ENCODE data around the gene IMPA2.
"Not testable (repeated sequence)": the region's sequence is repeated elsewhere in the genome, so short reads cannot be mapped to it uniquely, and the experiment has no call there.

IMPA2 gene

DNA sequence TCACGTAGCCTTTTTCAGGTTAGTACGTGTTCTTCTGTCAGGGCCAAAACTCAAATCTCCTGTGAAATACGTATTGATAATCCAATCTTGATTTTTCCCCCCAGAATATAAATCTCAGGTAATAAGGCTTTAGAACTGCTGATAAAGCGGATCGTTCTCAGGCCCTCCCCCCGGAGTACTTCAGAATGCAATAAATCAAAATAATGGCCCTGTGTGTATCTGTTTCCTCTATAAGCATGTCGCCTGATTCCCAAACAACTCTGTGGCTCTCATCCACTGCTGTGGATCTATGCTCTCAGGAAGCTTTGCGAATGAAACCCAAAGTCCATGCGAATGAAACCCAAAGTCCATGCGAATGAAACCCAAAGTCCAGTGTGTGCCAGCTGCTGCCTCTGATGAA is 49.4 kb downstream of the IMPA2 start:
- FAIRE-seq, result no peak

DNA sequence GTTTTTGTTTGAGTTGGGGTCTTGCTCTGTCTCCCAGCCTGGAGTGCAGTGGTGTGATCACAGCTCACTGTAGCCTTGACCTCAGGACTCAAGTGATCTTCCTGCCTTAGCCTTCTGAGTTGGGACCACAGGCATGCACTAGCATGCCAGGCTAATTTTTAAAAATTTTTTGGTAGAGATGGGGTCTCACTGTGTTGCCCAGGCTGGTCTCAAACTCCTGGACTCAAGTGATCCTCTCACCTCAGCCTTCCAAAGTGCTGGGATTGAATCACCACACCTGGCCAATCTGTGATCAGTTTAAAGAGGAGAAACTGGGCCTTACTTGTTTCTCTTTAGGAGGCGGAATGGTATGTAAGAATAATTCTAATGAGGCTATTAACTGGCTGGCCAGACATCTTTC is 49.9 kb downstream of the IMPA2 start:
- FAIRE-seq, result no peak

DNA sequence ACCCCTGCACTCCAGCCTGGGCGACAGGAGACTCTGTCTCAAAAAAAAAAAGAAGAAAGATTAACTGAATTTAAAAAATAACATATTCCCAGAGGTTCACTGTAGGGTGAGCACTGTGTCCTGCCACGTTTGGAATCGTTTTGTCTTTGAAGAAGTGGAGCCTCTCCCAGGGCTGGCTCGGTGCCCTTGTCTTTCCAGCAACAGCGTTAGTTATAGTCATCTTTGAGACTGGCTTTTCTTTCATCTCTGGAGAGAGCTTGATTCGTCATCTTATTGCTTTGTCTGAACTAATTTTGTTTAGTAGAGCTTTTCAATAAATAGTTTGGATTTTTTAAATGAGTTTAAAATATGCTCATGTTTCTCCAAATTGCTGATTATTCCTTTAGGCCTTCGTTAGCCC is 50.5 kb downstream of the IMPA2 start:
- no peak for FAIRE-seq

DNA sequence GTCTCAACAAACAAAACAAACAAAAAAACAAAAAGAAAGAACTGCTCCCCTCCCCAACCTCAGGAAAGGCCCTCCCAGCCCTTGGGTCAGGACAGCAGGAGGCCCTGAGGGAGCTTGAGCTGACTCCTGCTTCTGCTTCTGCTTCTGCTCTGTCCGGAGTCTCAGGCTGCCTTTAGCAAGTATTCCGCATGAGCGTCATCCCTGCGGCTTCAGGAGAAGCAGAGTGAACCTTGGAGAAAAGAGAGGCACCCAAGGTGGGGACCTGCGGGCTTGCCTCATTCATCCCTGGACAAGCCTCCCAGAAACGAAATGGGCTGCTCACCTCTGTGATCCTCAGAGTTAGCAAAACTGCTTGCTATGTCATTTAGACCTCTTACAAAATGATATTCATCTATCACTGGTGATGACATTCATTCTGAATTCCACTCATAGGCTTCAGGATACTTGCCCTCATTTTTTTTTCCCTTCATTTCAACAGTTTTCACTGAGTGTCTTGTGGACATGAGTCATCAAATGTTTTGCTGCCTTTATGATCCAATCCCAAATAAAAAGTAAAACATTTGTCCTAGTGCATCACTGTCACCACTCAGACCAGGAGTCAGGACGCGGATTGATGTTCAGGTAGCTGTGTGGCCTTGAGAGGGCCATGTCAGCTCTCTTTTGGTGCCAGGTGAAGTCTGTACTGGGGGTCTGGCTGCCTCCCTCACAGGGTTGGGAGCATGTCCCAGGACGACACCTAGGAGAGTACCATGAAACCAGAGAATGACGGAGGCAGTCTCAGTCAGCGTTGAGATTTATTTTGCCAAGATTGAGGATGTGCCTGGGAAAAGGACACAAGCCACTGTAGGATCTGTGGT is 51.7 kb downstream of the IMPA2 start:
- FAIRE-seq, result no peak

DNA sequence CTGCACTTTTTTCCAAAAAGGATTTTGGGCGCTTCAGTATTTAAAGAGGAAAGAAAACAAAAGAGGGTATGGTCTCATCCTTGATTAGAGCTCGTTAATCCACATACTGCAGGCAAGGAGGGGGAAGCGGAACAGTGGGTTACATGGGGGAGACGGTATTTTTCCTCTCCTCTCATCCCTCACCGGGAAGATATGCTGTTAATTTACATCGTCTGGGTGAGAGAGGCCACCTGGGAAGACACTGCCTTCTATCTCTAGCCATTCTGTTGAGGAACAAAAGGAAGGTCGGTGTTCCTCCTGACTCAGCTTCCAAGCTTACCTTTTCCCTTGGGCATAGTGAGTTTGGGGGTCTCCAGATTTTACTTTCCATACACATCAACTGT is 52.3 kb downstream of the IMPA2 start:
- FAIRE-seq, result no peak

DNA sequence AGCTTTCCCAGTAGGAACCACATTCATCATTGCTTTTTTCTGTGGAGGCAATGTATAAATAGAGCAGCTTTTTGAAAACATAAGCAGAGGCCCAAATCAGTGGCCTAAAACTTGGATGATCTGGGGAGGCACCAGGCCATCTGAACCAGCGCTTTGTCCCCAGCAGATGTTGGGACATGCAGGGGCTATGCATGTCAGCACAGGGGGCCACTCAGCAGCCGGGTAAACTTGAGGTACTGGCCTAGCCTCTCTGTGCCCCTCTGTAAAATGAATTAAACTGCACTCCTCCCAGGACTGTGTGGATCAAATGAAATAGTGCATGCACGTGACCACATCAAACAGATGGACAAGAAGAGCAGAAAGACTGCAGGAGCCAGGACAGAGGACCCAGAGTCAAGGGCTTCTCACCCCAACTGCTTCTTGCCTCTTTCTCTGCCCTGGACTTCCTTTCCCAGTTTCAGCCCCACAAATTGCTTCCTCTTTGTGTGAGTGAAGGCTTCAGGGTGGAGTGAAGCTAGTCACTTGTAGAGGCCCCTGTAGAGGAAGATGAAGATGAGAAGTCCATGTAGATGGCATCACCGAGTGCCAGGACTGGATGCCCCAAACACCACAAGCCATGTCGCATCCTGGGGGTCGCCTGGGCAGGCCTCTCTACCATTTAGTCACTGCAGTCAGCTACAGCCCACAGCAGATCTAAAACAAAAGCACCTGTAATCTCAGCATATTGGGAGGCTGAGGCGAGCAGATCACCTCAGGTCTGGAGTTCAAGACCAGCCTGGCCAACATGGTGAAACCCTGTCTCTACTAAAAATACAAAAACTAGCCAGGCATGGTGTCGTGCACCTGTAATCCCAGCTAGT is 53.2 kb downstream of the IMPA2 start:
- no peak for FAIRE-seq

DNA sequence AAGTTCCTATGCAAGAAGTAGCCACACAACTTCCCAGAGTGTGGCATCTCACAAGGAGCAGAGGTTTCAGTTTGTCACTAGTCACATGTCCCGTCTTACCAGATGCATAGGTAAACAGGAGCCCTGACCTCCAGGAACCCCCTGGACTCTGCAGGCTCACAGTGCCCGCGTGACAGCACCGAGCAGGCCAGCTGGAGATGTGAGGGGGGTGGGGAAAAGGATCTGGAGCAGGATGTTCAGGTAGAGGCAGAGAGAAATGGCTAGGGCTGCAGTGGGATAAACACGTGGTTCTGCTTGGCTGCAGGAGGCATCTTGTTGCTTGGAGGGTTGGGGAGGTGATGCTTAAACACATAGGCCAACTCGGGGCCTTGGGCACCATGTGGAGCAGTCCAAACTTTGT is 54.2 kb downstream of the IMPA2 start:
- no peak for FAIRE-seq

DNA sequence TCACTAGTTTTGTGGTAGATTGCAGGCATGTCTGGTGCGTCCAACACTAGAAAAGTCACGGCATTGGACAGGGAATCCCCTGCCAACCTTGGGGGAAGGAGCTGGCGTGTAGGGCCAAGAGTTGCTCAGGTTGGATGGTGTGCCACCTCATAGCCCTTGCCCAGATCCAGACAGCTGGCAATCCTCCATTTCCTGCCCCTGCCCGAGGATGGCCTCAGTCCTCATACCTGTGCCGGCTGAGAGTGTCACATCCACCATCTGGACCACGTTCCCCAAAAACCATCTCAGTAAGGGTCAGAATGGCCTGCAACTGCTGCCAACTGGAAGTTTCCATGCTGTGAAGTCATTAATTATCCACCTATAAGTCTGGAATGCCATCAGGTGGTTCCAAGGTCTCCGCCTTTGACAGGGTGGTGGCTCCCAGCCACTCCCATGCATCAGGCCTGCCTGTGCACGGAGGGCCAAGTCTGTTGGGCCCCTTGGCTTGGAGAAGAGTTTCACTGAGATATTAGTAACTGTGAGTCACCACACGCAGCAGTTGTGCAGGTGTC is 55.0 kb downstream of the IMPA2 start:
- no peak for FAIRE-seq

DNA sequence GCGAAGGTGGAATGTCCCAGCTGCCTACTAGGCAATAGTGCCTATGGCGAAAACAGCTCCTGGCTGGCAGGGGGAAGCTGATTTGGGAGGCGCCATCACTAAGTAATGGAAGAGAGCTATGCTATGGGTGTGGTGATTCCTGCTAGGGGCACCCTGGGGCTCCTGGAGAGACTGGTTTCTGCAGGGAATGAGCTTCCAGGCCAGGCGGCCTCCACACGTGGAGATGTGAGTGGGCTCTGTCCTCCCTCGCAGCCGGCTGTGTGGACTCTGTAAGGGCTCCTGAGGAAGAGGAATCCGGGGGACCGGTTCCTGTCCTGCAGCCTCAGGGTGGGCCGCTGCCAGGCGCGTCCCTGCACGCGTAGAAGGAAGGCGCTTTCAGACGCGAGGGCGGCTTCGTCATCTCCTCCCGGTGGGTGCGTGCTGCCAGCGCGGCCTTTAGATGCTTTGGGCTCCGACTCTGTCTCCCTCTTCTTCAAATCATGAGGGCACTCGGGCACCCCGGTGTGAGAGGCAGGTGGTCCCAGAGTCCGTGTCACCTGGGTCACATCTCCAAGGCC is 56.9 kb downstream of the IMPA2 start:
- no peak for FAIRE-seq

DNA sequence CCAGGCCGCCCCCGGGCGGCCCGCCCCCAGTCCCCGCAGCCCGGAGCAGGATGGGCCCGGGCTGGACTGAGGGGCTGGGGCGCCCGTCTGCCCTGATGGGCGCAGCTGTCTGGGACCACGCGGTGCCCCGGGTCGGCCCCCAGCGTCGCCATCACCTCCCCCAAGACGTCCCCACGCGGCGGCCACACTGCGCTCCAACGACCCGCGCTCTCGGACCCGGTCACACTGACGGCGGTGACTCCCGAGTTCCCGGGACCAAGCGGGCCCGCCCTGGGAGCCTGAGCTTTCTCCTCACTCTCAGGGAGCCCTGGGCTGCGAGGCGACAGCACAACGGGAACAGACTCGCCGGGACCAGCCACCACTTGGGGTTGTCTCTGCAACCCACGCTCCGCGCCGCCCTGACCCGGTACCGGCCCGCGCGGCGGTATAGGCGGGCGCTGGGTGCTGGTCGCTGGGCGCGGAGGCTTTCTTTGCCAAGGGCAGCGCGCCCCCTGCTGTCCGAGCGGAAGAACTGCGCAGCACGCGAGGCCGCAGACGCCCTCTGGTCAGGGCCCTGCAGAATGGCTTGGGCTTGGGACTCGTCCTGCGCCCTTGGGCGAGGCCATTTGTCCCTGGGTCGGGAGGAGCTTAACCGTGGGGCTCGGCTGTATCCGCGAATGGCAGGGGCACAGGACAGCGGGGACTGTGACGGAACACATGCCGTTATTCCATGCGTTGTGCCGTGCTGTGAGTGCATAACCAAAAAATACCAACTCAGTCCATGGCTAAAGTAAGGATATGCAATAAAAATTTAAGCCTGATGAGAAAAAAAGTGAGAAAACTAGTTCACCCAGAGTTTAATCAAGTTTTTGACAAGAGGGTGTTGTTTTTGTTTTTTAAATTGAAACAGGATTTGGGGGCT is 57.6 kb downstream of the IMPA2 start:
- no peak for FAIRE-seq

DNA sequence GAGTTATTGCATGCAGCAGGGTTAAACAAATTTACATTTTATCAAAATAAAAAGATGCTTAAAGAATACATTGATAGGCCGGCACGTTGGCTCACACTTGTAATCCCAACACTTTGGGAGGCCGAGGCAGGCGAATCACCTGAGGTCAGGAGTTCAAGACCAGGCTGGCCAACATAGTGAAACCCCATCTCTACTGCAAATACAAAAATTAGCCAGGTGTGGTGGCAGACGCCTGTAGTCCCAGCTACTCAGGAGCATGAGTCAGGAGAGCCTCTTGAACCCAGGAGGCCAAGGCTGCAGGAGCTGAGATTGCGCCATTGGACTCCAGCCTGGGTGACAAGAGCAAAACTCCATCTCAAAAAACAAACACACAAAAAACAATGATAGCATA is 58.2 kb downstream of the IMPA2 start:
- not testable (repeated sequence) for FAIRE-seq

DNA sequence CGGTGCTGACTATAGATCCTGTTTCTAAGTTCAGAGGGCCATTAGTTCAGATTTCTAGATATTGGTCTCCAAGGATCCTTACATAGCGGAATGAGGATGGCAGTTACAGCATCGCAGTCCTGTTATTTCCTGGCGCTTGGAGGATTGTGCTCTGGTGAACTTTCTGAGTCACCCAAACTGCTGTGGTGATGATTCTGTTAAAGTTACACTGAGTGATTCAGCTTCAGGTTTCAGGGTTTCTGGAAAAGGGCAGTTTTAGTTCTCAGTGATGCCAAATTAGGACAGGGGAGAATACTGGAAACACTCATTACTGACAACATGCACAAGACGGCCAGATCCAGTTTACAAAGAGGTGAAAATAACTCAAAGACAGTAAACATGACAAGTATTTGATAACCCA is 60.3 kb downstream of the IMPA2 start:
- no peak for FAIRE-seq

DNA sequence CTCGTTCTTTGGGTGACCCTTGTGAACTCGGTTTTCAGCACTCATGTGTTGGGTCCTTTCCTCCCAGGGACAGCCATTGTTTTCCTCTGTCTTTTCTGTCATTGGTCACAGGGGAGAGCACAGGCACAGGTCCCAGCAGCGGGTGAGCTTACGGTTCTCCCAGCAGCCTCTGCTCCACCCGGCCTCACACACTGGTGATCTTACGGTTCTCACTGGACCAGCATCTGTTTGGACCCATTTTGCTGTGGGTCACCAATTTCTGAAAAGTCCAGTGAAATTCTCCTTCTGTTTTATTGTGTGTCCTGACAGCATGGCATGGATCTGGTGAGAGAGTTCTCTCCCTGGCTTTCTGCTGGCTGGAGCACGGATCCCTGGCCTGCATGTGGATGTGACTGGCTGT is 62.5 kb downstream of the IMPA2 start:
- no peak for FAIRE-seq

DNA sequence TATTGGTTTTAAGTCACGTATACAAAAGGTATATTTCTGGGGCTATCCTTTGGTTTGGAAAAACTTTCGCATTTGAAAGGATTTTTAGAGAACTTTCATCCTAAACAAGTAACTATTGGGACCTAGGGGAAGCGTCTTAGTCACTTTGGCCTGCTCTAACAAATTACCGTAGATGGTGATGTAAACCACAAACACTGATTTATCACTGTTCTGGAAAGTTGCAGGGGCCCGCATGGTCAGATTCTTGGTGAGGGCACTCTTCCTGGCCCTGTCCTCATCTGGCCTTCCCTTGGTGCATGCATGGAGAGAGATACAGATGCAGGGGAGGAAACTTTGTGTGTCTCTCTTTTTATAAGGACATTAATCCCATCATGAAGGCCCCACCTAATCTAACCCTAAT is 63.3 kb downstream of the IMPA2 start:
- FAIRE-seq, result no peak

DNA sequence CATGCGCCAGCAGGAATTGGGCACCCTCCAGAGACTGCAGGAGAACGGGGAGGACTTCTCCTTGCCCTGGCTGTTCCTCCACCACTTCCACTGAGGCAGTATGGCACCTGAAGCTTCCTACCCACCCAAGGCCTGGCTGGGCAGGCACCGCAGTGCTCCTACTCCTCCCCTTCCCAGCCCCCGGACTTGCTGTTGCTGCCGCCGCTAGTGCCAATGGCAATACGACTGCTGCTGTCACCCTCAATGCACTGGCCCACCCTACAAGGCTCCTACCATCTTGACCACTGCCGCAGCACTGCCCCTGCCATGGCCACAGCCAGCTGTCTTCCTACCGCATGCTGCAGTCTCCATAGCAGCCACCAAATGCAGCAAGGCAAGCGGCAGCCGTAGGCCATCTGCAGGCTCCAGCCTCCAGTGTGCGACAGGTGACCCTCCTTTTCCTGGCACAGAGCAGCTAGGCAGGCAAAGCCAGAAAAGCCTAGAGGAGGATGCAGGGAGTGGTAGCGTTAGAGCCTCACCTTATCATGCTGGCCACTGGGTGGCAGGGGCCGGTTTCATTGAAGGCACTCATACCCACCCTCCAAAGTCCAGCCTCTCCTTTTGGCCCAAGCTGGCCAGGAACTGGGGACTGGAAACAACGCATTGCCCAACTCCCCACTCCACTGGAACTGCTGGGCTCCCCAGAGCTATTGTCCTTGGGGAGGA is 64.9 kb downstream of the IMPA2 start:
- no peak for FAIRE-seq

DNA sequence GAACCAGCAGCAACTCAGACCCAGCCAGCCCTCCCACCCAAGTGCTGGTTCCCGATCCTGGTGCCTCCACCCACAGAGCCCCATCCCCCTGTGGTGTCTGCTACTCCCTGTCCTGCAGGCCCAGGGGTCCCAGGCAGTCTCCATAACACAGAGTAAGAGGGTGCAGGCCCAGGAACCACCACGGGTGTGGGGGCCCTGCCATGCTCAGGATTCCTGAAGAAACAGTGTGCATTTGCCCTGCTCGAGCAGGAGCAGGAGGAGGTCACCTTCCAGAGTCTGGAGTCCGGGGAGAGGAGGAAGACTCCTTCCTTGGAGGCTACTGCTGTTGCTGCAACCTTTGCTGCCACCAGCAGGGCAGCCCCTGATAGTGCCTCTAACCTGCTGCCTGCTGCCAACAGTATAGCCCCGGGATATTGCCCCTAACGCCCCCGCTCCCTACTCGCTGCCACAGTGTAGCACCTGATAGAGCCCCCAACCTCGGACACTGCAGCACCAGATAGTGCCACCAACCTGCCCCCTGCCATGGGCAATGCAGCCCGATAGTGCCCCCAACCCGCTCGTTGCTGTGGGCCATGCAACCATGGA is 65.5 kb downstream of the IMPA2 start:
- FAIRE-seq, result no peak

DNA sequence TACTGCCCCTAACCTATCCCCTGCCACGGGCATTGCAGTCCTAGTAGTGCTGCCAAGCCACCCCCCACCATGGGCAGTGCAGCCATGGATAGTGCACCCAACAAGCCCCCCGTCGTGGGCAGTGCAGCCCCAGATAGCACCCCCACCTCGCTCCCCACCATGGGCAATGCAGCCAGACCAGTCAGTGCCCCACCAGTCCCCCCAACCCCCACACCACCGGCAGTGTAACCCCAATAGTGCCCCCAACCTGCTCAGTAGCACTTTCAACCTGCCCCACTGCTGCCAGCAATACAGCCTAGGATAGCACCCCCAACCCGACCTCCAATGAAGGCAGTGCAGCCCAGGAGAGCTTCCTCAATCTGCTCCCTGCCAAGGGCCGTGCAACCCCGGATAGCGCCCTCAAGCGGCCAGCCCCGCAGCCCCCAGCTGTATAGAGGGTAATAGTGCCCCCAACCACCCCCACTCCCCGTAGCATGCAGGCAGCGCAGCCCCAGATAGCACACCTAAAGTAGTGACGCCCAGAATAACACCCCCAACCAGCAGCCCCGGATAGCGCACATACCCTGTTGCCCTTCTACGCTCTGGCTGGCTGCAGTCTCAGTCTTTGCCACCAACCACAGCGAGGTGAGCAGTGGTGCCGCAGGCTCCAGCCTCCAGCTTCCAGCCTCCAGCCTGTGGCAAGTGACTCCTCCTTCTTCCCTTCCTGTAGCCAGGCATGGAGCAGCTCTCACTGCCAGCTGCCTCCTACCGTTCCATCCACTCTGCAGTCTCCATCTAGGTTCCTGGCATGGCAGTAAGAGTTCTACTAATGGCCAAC is 66.9 kb downstream of the IMPA2 start:
- no peak for FAIRE-seq

DNA sequence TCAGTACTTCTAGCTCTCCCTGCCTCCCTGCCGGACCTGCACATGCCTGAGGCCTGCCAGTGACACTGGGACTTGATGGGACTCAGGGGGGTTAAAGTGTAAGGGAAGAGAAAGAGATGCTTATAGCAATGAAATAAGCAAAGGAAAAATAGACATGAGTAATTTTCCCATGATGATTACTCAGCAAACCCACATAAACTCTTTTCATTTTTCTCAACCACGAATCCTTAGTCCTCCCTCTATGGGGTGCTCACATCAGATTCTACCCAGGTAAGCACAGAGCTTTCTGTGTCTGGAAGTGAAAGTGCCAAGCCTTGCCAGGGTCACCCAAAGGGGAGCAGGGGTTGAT is 67.5 kb downstream of the IMPA2 start:
- FAIRE-seq, result no peak

DNA sequence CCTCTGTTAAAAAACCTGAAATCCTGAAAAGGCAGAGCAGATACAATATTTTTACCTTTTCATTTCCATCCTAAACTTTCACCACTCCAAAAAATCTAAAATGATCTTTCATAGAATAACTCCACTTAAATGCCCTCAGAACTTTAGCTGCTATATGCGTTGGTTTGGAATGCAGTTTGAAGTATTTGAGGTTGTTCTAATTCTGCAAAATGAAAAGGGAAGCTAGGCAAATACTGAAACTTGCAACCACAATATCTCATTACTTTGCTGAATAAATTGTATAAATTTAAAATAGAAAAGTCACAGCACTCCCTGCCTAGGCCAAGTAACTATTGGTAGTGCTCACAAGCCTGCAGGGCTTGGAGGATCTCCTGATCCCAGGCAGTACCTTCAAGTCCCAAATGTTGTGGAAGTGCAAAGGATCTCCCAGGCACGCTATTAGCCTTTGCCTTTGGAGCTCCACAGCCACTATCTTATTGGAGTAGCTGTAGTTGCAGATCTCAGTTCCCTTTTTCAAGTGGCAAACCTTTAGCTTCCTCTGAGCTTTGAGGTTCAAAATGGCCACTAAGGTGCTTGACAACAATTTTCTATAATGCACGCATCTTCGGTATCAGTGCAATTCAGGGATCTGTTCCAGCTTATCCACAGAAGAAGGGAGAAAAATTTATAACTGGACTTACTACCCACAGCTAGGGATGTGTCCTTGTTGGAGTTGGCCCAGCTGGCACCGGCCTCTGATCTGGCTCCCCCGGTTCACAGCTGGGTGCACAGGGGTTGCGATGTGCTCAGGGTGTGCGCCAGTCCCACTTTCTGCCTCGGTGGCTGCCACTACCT is 68.9 kb downstream of the IMPA2 start:
- no peak for FAIRE-seq

DNA sequence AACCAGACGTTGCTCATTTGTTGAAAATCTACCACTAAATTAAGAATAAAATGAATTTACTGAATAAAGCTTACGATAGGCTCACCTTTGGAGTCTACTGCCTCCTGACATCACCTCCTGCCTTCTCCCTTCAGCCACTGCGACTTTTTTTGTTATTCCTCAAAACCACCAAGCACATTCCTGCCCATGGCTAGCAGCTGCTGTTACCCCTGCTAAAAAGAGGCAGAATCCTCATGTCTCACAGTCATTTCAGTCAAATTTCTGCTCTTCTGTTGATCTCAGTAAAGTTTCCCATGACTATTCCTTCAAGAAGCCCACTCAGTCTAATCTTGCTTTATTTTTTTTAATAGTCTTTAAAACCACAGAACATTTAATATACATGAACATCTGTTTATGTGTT is 71.6 kb downstream of the IMPA2 start:
- no peak for FAIRE-seq

Measured in colon (tissue), 2 donors.